GM23338 (cell line): ENCODE results near the gene NKAIN2. TPM values are rescaled to one million over a fixed set of nuclear protein-coding genes. Genes with fewer than 3 reads are reported as not detected.
"Not testable (repeated sequence)": the region's sequence is repeated elsewhere in the genome, so short reads cannot be mapped to it uniquely, and the experiment has no call there.

Experiments used
- ATAC-seq: fragments of 200-7000 bp; cut with Tn5 transposase; 3 replicates; pipeline ENCODE4 v1.9.1; 2020
- DNase-seq: peaks from one replicate; pipeline ENCODE4 v3.0.0-alpha.2; 2015; ENCODE audit warnings: low spot score
- H2AFZ ChIP-seq: fragments of 200-600 bp; sonication (generic); 2 replicates; pipeline ENCODE4 v1.8.0; 2016; ENCODE audit warnings: antibody characterized with exemption, mild to moderate bottlenecking, moderate library complexity
- H3F3A ChIP-seq: fragments of 200-600 bp; sonication (generic); replicated peaks from 2 replicates; pipeline ENCODE4 v1.8.0; 2017; ENCODE audit warnings: antibody characterized with exemption, mixed run types, low read depth
- H3K27ac ChIP-seq: fragments of 200-600 bp; sonication (generic); 2 replicates; pipeline ENCODE4 v1.6.1; 2016; ENCODE audit warnings: low read depth
- H3K27me3 ChIP-seq: fragments of 200-600 bp; sonication (generic); 2 replicates; pipeline ENCODE4 v1.8.0; 2016; ENCODE audit warnings: mild to moderate bottlenecking, mixed run types, moderate library complexity; ENCODE audit not compliant: insufficient read depth
- H3K36me3 ChIP-seq: fragments of 200-600 bp; sonication (generic); 2 replicates; pipeline ENCODE4 v1.8.0; 2016; ENCODE audit warnings: mild to moderate bottlenecking; ENCODE audit not compliant: insufficient read depth
- H3K4me1 ChIP-seq: fragments of 200-600 bp; sonication (generic); 2 replicates; pipeline ENCODE4 v1.8.0; 2016; ENCODE audit warnings: mild to moderate bottlenecking, moderate library complexity; ENCODE audit not compliant: insufficient read depth
- H3K4me2 ChIP-seq: fragments of 200-600 bp; sonication (generic); 2 replicates; pipeline ENCODE4 v1.7.1; 2017; ENCODE audit warnings: mixed run types
- H3K4me3 ChIP-seq: fragments of 200-600 bp; sonication (generic); 2 replicates; pipeline ENCODE4 v1.6.1; 2016; ENCODE audit warnings: mixed run types
- H3K79me2 ChIP-seq: fragments of 200-600 bp; sonication (generic); replicated peaks from 2 replicates; pipeline ENCODE4 v1.8.0; 2017; ENCODE audit warnings: mild to moderate bottlenecking; ENCODE audit not compliant: insufficient read depth
- H3K9me2 ChIP-seq: fragments of 200-600 bp; sonication (generic); 2 replicates; pipeline ENCODE4 v1.8.0; 2017; ENCODE audit not compliant: insufficient read depth
- H4K20me1 ChIP-seq: fragments of 200-600 bp; sonication (generic); replicated peaks from 2 replicates; pipeline ENCODE4 v1.8.0; 2017; ENCODE audit warnings: mild to moderate bottlenecking; ENCODE audit not compliant: insufficient read depth
- H3K27ac Mint-ChIP-seq: 2 replicates; pipeline ENCODE4 v1.8.0; 2020; ENCODE audit warnings: inconsistent platforms, mild to moderate bottlenecking, moderate library complexity, mixed read lengths
- H3K27me3 Mint-ChIP-seq: 3 replicates; pipeline ENCODE4 v1.8.0; 2022; ENCODE audit warnings: low read depth, mild to moderate bottlenecking, moderate library complexity, mixed read lengths, inconsistent platforms; ENCODE audit not compliant: insufficient read depth, poor library complexity
- H3K36me3 Mint-ChIP-seq: 3 replicates; pipeline ENCODE4 v1.8.0; 2021; ENCODE audit warnings: low read depth, mild to moderate bottlenecking, inconsistent platforms, moderate library complexity, mixed read lengths
- H3K4me1 Mint-ChIP-seq: 3 replicates; pipeline ENCODE4 v1.8.0; 2020; ENCODE audit warnings: mild to moderate bottlenecking, inconsistent platforms, mixed read lengths
- H3K4me3 Mint-ChIP-seq: 3 replicates; pipeline ENCODE4 v1.8.0; 2021; ENCODE audit warnings: moderate library complexity, mild to moderate bottlenecking, inconsistent platforms, mixed read lengths
- H3K9me3 Mint-ChIP-seq: 3 replicates; pipeline ENCODE4 v1.8.0; 2020; ENCODE audit warnings: moderate library complexity, mild to moderate bottlenecking, inconsistent platforms, mixed read lengths
- CREB1 ChIP-seq: fragments of 250-450 bp; sonication (Bioruptor Pico); IDR thresholded peaks from 2 replicates; pipeline ENCODE4 v1.5.0; 2020; ENCODE audit warnings: low read depth, mild to moderate bottlenecking, moderate library complexity
- EZH2 ChIP-seq: fragments of 200-600 bp; sonication (generic); IDR thresholded peaks from one replicate; pipeline ENCODE4 v1.8.0; 2017; ENCODE audit warnings: antibody characterized with exemption, mild to moderate bottlenecking, low read depth; ENCODE audit not compliant: unreplicated experiment
- EZH2phosphoT487 ChIP-seq: fragments of 200-600 bp; sonication (generic); IDR thresholded peaks from one replicate; pipeline ENCODE4 v1.8.1; 2018; ENCODE audit warnings: antibody characterized with exemption; ENCODE audit not compliant: unreplicated experiment
- JUNB ChIP-seq: IDR thresholded peaks from one replicate; pipeline ENCODE4 v1.6.1; 2016; ENCODE audit warnings: antibody characterized with exemption; ENCODE audit not compliant: unreplicated experiment
- NANOG ChIP-seq: IDR thresholded peaks from 2 replicates; pipeline ENCODE4 v1.6.1; 2016; ENCODE audit warnings: antibody characterized with exemption, borderline replicate concordance
- POLR2AphosphoS5 ChIP-seq: IDR thresholded peaks from 2 replicates; pipeline ENCODE4 v1.6.1; 2016; ENCODE audit warnings: antibody characterized with exemption, low read depth
- STAT1 ChIP-seq: IDR thresholded peaks from one replicate; pipeline ENCODE4 v1.6.1; 2016; ENCODE audit warnings: antibody characterized with exemption; ENCODE audit not compliant: unreplicated experiment
- ZNF114 ChIP-seq: fragments of 250-450 bp; sonication (Bioruptor Pico); IDR thresholded peaks from 2 replicates; pipeline ENCODE4 v1.5.0; 2020; ENCODE audit warnings: mild to moderate bottlenecking, moderate library complexity
- polyA plus RNA-seq: library from polyadenylated mRNA; unstranded; fragments of >200 nt; fragmentation: Nextera tagmentation; extraction: Ambion mirVana; gene quantifications from 2 replicates; pipeline ENCODE4 v1.2.1, GENCODE V29; 2016
- total RNA-seq: library from RNA; depleted of rRNA; stranded (reverse); fragments of >200 nt; shearing (Covaris generic); gene quantifications from 2 replicates; pipeline ENCODE4 v1.2.3, GENCODE V29; 2014
- TF ChIP-seq, protein P1 (sequence below): fragments of 250-450 bp; sonication (Bioruptor Pico); IDR thresholded peaks from 2 replicates; pipeline ENCODE4 v1.5.0; 2020; ENCODE audit warnings: mild to moderate bottlenecking, moderate library complexity
- TF ChIP-seq, protein P2 (sequence below): IDR thresholded peaks from one replicate; pipeline ENCODE4 v1.6.1; 2018; ENCODE audit warnings: antibody characterized with exemption; ENCODE audit not compliant: unreplicated experiment
- TF ChIP-seq, protein P3 (sequence below), 2 experiments: fragments of 200-600 bp in 1 of 2; sonication (generic) in 1 of 2; conservative IDR thresholded peaks; 2 replicates each; pipeline versions ENCODE4 v1.5.1 to v1.6.1; 2016 to 2017; ENCODE audit warnings: antibody characterized with exemption in 2 of 2, low read depth in 2 of 2, mild to moderate bottlenecking in 2 of 2, moderate library complexity in 1 of 2
- TF ChIP-seq, protein P4 (sequence below): IDR thresholded peaks from 2 replicates; pipeline ENCODE4 v1.6.1; 2016; ENCODE audit warnings: antibody characterized with exemption

Gene NKAIN2
- total and polyA plus RNA-seq, 2 experiments from 2014 or later: 0.39 to 1.1 TPM

DNA sequence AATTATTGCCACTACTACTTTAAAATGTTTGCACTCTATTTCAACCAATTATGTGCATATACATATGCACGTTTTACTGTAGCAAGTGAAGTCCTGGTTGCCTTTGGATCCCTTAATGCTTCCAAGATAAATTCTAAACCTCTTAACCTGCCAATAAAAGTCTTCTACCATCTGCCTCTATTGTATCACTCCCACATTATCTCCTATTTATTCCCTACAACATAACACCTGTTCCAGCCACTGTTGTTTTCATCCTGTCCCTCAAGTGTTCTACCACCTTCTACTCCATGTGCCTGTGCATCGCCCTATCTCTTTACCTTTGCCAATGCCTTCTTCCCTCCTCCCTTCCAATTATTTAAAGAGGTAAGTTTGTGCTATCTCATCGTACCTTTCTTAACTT is 659.6 kb downstream of the NKAIN2 start:
- no peak overlapping the region for H3K27ac ChIP-seq
- H4K20me1 ChIP-seq: no peaks in the 10 kb centered on the region
- no peak overlapping the region for H3K4me3 Mint-ChIP-seq
- DNase-seq: no peak
- no peak overlapping the region for H3K4me3 ChIP-seq
- ATAC-seq: no peak
- H2AFZ ChIP-seq: no peak overlapping the region
- no peak for TF ChIP-seq STAT1
- TF ChIP-seq, protein P1, sequence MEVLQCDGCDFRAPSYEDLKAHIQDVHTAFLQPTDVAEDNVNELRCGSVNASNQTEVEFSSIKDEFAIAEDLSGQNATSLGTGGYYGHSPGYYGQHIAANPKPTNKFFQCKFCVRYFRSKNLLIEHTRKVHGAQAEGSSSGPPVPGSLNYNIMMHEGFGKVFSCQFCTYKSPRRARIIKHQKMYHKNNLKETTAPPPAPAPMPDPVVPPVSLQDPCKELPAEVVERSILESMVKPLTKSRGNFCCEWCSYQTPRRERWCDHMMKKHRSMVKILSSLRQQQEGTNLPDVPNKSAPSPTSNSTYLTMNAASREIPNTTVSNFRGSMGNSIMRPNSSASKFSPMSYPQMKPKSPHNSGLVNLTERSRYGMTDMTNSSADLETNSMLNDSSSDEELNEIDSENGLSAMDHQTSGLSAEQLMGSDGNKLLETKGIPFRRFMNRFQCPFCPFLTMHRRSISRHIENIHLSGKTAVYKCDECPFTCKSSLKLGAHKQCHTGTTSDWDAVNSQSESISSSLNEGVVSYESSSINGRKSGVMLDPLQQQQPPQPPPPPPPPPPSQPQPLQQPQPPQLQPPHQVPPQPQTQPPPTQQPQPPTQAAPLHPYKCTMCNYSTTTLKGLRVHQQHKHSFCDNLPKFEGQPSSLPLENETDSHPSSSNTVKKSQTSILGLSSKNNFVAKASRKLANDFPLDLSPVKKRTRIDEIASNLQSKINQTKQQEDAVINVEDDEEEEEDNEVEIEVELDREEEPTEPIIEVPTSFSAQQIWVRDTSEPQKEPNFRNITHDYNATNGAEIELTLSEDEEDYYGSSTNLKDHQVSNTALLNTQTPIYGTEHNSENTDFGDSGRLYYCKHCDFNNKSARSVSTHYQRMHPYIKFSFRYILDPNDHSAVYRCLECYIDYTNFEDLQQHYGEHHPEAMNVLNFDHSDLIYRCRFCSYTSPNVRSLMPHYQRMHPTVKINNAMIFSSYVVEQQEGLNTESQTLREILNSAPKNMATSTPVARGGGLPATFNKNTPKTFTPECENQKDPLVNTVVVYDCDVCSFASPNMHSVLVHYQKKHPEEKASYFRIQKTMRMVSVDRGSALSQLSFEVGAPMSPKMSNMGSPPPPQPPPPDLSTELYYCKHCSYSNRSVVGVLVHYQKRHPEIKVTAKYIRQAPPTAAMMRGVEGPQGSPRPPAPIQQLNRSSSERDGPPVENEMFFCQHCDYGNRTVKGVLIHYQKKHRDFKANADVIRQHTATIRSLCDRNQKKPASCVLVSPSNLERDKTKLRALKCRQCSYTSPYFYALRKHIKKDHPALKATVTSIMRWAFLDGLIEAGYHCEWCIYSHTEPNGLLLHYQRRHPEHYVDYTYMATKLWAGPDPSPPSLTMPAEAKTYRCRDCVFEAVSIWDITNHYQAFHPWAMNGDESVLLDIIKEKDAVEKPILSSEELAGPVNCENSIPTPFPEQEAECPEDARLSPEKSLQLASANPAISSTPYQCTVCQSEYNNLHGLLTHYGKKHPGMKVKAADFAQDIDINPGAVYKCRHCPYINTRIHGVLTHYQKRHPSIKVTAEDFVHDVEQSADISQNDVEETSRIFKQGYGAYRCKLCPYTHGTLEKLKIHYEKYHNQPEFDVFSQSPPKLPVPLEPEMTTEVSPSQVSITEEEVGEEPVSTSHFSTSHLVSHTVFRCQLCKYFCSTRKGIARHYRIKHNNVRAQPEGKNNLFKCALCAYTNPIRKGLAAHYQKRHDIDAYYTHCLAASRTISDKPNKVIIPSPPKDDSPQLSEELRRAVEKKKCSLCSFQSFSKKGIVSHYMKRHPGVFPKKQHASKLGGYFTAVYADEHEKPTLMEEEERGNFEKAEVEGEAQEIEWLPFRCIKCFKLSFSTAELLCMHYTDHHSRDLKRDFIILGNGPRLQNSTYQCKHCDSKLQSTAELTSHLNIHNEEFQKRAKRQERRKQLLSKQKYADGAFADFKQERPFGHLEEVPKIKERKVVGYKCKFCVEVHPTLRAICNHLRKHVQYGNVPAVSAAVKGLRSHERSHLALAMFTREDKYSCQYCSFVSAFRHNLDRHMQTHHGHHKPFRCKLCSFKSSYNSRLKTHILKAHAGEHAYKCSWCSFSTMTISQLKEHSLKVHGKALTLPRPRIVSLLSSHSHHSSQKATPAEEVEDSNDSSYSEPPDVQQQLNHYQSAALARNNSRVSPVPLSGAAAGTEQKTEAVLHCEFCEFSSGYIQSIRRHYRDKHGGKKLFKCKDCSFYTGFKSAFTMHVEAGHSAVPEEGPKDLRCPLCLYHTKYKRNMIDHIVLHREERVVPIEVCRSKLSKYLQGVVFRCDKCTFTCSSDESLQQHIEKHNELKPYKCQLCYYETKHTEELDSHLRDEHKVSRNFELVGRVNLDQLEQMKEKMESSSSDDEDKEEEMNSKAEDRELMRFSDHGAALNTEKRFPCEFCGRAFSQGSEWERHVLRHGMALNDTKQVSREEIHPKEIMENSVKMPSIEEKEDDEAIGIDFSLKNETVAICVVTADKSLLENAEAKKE (CRISPR knock-in tag): no peak
- no peak for TF ChIP-seq CREB1 (CRISPR knock-in tag)
- TF ChIP-seq NANOG: no peak
- TF ChIP-seq, protein P2, sequence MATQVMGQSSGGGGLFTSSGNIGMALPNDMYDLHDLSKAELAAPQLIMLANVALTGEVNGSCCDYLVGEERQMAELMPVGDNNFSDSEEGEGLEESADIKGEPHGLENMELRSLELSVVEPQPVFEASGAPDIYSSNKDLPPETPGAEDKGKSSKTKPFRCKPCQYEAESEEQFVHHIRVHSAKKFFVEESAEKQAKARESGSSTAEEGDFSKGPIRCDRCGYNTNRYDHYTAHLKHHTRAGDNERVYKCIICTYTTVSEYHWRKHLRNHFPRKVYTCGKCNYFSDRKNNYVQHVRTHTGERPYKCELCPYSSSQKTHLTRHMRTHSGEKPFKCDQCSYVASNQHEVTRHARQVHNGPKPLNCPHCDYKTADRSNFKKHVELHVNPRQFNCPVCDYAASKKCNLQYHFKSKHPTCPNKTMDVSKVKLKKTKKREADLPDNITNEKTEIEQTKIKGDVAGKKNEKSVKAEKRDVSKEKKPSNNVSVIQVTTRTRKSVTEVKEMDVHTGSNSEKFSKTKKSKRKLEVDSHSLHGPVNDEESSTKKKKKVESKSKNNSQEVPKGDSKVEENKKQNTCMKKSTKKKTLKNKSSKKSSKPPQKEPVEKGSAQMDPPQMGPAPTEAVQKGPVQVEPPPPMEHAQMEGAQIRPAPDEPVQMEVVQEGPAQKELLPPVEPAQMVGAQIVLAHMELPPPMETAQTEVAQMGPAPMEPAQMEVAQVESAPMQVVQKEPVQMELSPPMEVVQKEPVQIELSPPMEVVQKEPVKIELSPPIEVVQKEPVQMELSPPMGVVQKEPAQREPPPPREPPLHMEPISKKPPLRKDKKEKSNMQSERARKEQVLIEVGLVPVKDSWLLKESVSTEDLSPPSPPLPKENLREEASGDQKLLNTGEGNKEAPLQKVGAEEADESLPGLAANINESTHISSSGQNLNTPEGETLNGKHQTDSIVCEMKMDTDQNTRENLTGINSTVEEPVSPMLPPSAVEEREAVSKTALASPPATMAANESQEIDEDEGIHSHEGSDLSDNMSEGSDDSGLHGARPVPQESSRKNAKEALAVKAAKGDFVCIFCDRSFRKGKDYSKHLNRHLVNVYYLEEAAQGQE: no peak
- TF ChIP-seq, protein P3, sequence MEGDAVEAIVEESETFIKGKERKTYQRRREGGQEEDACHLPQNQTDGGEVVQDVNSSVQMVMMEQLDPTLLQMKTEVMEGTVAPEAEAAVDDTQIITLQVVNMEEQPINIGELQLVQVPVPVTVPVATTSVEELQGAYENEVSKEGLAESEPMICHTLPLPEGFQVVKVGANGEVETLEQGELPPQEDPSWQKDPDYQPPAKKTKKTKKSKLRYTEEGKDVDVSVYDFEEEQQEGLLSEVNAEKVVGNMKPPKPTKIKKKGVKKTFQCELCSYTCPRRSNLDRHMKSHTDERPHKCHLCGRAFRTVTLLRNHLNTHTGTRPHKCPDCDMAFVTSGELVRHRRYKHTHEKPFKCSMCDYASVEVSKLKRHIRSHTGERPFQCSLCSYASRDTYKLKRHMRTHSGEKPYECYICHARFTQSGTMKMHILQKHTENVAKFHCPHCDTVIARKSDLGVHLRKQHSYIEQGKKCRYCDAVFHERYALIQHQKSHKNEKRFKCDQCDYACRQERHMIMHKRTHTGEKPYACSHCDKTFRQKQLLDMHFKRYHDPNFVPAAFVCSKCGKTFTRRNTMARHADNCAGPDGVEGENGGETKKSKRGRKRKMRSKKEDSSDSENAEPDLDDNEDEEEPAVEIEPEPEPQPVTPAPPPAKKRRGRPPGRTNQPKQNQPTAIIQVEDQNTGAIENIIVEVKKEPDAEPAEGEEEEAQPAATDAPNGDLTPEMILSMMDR (conservative IDR thresholded peaks at IDR 0.05; ENCODE audit: low read depth in 2 of 2): no peak
- TF ChIP-seq, protein P4, sequence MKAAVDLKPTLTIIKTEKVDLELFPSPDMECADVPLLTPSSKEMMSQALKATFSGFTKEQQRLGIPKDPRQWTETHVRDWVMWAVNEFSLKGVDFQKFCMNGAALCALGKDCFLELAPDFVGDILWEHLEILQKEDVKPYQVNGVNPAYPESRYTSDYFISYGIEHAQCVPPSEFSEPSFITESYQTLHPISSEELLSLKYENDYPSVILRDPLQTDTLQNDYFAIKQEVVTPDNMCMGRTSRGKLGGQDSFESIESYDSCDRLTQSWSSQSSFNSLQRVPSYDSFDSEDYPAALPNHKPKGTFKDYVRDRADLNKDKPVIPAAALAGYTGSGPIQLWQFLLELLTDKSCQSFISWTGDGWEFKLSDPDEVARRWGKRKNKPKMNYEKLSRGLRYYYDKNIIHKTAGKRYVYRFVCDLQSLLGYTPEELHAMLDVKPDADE: no peak
- no peak for TF ChIP-seq ZNF114 (CRISPR knock-in tag)
- TF ChIP-seq POLR2AphosphoS5: no peak
- TF ChIP-seq JUNB: no peak
- no peak for TF ChIP-seq EZH2
- TF ChIP-seq EZH2phosphoT487: no peak
- H3K4me1 Mint-ChIP-seq: no peaks in the 10 kb centered on the region
- H3K4me1 ChIP-seq: no peaks in the 10 kb centered on the region
- H3K9me3 Mint-ChIP-seq: peaks cover 6% of the 10 kb centered on the region; the same call in 1 of the 3 replicates
- H3K27ac Mint-ChIP-seq: no peak overlapping the region
- H3K79me2 ChIP-seq: no peaks in the 10 kb centered on the region
- H3F3A ChIP-seq: no peaks in the 10 kb centered on the region
- H3K36me3 ChIP-seq: no peaks in the 10 kb centered on the region
- H3K9me2 ChIP-seq: no peaks in the 10 kb centered on the region
- no peak overlapping the region for H3K4me2 ChIP-seq
- no peaks in the 10 kb centered on the region for H3K27me3 ChIP-seq
- H3K36me3 Mint-ChIP-seq: no peaks in the 10 kb centered on the region
- peaks cover 2% of the 10 kb centered on the region for H3K27me3 Mint-ChIP-seq

DNA sequence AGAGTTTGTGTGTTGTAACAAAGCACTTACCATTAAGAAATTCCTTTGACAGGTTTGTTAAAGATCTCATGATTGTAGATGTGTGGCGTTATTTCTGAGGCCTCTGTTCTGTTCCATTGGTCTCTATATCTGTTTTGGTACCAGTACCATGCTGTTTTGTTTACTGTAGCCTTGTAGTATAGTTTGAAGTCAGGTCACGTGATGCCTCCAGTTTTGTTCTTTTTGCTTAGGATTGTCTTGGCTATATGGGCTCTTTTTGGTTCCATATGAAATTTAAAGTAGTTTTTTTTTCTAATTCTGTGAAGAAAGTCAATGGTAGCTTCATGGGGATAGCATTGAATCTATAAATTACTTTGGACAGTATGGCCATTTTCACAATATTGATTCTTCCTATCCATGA is 660.9 kb downstream of the NKAIN2 start:
- H3K4me1 Mint-ChIP-seq, H3K4me3 Mint-ChIP-seq, H3K27ac Mint-ChIP-seq, H3K79me2 ChIP-seq, H3K4me2 ChIP-seq, H3K9me2 ChIP-seq, H3K4me1 ChIP-seq, H4K20me1 ChIP-seq, H2AFZ ChIP-seq, H3K27ac ChIP-seq, H3K27me3 Mint-ChIP-seq, DNase-seq, H3K9me3 Mint-ChIP-seq, H3K27me3 ChIP-seq, H3K36me3 ChIP-seq, H3F3A ChIP-seq, ATAC-seq, H3K36me3 Mint-ChIP-seq, H3K4me3 ChIP-seq: not testable (repeated sequence)
